Activated CD8-positive, alpha-beta T cell treated with anti-CD3 and anti-CD28 coated beads, Interleukin-2, amount 10 ng/mL, durations not matched to agents 7 days and 5 days (primary cell): ENCODE measurements around the gene TPH2. TPM values are rescaled to one million over a fixed set of nuclear protein-coding genes. Genes with fewer than 3 reads are reported as not detected.

Source experiments
- ATAC-seq: fragments of 150-1000 bp; cut with Tn5 transposase; one replicate; pipeline ENCODE4 v1.10.0; 2021; ENCODE audit warnings: moderate library complexity
- CTCF ChIA-PET: fragments of 350-600 bp; sonication (Branson Sonifier 250); formaldehyde crosslinking; loops from one replicate; lab custom pipeline; 2021; ENCODE audit warnings: antibody characterized with exemption; lab: Charles Lee
- POLR2A ChIA-PET: fragments of 350-600 bp; sonication (Branson Sonifier 250); formaldehyde crosslinking; loops from one replicate; lab custom pipeline; 2021; ENCODE audit warnings: antibody characterized with exemption; lab: Charles Lee
- DNase-seq: peaks from one replicate; pipeline ENCODE4 v3.0.0-alpha.2; 2020
- H3K27ac Mint-ChIP-seq: one replicate; pipeline ENCODE4 v1.8.0; 2021; ENCODE audit warnings: mild to moderate bottlenecking, mixed read lengths
- H3K27me3 Mint-ChIP-seq: one replicate; pipeline ENCODE4 v1.8.0; 2021; ENCODE audit warnings: low read depth, mixed read lengths
- H3K36me3 Mint-ChIP-seq: one replicate; pipeline ENCODE4 v1.8.0; 2021; ENCODE audit warnings: low read depth, mixed read lengths
- H3K4me1 Mint-ChIP-seq: one replicate; pipeline ENCODE4 v1.8.0; 2021; ENCODE audit warnings: low read depth, mixed read lengths
- H3K4me3 Mint-ChIP-seq: one replicate; pipeline ENCODE4 v1.8.0; 2021; ENCODE audit warnings: mild to moderate bottlenecking, mixed read lengths
- H3K9me3 Mint-ChIP-seq: one replicate; pipeline ENCODE4 v1.8.0; 2022; ENCODE audit warnings: mixed read lengths; ENCODE audit not compliant: insufficient read depth
- total RNA-seq, 2 experiments: library from RNA; stranded (reverse); gene quantifications; one replicate each; pipeline ENCODE4 v1.2.3, GENCODE V29; 2021

The TPH2 gene
- total RNA-seq, 2 experiments from 2014 or later = not detected

DNA sequence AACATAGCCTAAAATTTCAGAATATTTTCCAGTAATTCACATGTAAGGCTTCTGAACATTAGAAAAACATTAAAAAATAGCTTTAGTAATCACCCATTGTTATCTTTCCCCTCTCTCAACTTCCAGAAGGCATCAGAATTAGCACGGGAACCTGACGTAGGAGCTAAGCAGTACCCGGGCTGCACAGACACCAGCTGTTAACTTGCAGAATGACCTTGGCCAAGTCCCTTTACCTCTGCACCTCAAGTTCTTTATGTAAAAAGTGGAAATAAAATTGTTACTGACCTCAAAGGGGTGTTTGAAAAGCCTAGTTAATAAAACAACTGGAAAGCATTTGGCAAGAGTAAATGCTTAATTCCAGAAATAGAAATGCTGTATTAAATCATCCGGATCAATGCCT, 7.2 kb downstream of the TPH2 start:
- ATAC-seq (no peak), DNase-seq (no peak)
- no peaks in the 10 kb centered on the region for H3K4me1 Mint-ChIP-seq
- H3K9me3 Mint-ChIP-seq = no peaks in the 10 kb centered on the region
- H3K4me3 Mint-ChIP-seq = no peak overlapping the region
- H3K27ac Mint-ChIP-seq = no peak overlapping the region
- ChIA-PET CTCF (no interaction called here), POLR2A (no interaction called here)
- H3K27me3 Mint-ChIP-seq = peaks cover 31% of the 10 kb centered on the region
- H3K36me3 Mint-ChIP-seq = no peaks in the 10 kb centered on the region

DNA sequence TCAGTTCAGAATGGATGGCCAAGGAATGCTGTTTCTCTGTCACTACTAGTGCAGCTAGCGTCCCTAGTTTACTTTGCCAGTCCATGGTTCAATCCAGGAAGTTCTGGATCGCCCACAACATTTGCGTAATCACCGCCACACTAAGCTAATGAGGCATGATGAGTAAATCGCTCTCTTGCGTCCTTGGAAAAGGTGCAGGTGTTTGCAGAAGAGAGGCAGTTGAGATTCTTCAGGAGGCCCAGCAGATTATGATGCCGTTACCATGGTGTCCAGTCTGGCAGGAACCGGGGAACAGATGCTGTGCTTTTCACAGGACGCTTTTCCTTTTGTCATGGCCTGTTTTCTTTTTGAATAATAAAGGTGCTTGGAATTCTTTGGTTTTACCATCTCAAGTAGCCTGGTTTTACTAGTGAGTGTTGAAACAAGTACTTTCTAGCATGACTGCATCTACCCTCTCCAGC, 9.0 kb downstream of the TPH2 start:
- CTCF ChIA-PET = interaction anchor here (0.7 kb wide), 1 partner anchor 188 kb away, joined by 3 read pairs; no protein-coding TSS in a partner anchor

DNA sequence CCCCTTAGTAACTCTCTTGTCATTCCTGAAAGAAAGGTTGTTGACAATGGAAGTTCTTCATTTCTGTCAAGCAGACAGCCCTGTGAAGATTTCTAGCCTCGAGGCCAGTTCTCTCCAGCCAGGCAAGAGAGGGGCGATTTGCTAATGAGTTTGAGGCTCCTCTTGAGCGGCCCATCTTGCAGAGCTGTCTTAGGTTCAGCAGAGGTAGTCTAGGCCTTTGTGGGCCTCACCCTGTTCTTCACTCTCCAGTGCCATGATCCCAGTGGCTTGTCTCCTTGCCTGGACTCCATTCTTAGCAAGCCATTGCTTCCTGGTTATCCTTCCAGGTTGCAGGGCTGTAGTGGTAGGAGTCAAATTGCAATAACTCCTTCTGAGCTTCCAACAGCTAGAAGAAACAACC, 9.7 kb downstream of the TPH2 start:
- Mint-ChIP-seq H3K36me3 (no peaks in the 10 kb centered on the region), H3K27me3 (peaks cover 28% of the 10 kb centered on the region), H3K9me3 (no peaks in the 10 kb centered on the region), H3K4me3 (no peak overlapping the region), H3K27ac (no peak overlapping the region), H3K4me1 (no peaks in the 10 kb centered on the region)
- ATAC-seq (no peak), DNase-seq (no peak)
- ChIA-PET POLR2A (no interaction called here), CTCF (no interaction called here)

More for the DNA sequence above, 9.0 kb downstream of the TPH2 start:
- no peaks in the 10 kb centered on the region for H3K4me1 Mint-ChIP-seq
- H3K27ac Mint-ChIP-seq = no peak overlapping the region
- H3K4me3 Mint-ChIP-seq = no peak overlapping the region
- H3K27me3 Mint-ChIP-seq = peaks cover 31% of the 10 kb centered on the region
- POLR2A ChIA-PET = no interaction called here
- DNase-seq (no peak), ATAC-seq (no peak)
- H3K9me3 Mint-ChIP-seq = no peaks in the 10 kb centered on the region
- H3K36me3 Mint-ChIP-seq = no peaks in the 10 kb centered on the region

DNA sequence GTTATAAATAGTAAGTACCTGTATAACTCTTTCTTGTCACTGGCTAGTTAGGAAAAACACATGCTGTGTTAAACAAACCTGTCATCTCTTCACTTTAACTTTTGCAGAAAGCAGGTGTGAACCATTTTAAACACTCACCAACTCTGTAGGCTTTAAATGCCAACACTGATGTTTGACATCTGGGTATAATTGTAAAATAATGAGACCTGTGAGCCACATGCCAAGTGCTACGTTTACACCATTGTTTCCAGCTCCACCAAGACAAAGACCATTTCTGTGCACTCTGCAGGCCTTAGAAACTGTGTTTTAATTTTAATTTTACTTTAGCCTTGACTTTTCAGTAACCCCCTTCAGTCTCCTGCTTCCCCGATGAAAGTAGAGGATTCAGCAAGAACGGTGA, 11.0 kb downstream of the TPH2 start:
- no peak for ATAC-seq
- H3K27ac Mint-ChIP-seq = no peak overlapping the region
- no peak for DNase-seq
- POLR2A ChIA-PET = no interaction called here
- peaks cover 32% of the 10 kb centered on the region for H3K27me3 Mint-ChIP-seq
- CTCF ChIA-PET = no interaction called here
- H3K36me3 Mint-ChIP-seq = no peaks in the 10 kb centered on the region
- H3K4me3 Mint-ChIP-seq = no peak overlapping the region
- H3K9me3 Mint-ChIP-seq = no peaks in the 10 kb centered on the region
- H3K4me1 Mint-ChIP-seq = no peaks in the 10 kb centered on the region

DNA sequence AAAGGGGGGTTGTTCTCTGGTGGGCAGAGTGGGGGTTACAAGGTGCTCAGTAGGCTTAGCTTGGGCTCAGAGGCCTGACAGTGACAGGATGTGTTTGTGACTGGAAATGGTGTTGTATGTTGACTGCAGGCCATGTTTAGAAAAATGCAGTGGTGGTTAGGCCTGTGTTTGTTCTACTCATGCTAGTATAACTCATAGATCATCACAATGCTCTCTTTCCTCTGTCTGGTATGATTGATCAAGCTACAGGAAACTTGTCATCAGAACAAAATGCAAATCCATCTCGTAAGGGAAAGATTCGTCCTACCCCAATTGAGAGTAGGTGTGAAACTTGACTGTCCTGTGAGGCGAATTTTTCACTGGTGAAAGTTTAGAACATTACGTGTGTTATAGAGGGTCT, 11.8 kb downstream of the TPH2 start:
- POLR2A ChIA-PET = no interaction called here
- CTCF ChIA-PET = no interaction called here
- DNase-seq = no peak
- Mint-ChIP-seq H3K4me1 (no peaks in the 10 kb centered on the region), H3K27me3 (peaks cover 29% of the 10 kb centered on the region), H3K36me3 (no peaks in the 10 kb centered on the region), H3K9me3 (no peaks in the 10 kb centered on the region), H3K4me3 (no peak overlapping the region), H3K27ac (no peak overlapping the region)
- no peak for ATAC-seq

DNA sequence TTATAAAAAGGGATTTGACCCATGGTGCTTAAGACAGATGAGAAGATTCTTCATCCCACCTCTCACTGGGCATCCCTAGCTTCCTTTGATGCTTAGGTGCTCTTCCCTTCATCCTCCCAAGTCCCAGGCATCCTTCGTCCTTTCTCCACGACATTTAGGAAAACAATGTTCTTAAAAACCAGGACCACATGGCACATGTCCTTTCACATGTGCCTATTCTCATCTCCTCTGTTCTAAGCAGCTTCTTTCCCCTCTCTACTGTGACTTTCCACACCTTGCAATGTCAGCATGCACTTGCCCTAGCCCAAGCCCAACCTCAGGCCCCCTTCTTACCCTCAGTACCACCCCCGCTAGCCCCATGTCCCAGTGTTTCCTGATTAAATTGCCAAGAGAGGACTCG, 12.2 kb downstream of the TPH2 start:
- no peak overlapping the region for H3K27ac Mint-ChIP-seq
- CTCF ChIA-PET = no interaction called here
- ATAC-seq = no peak
- no peak for DNase-seq
- H3K4me3 Mint-ChIP-seq = no peak overlapping the region
- POLR2A ChIA-PET = no interaction called here
- H3K4me1 Mint-ChIP-seq = no peaks in the 10 kb centered on the region
- H3K36me3 Mint-ChIP-seq = no peaks in the 10 kb centered on the region
- H3K27me3 Mint-ChIP-seq = peaks cover 28% of the 10 kb centered on the region
- H3K9me3 Mint-ChIP-seq = no peaks in the 10 kb centered on the region

DNA sequence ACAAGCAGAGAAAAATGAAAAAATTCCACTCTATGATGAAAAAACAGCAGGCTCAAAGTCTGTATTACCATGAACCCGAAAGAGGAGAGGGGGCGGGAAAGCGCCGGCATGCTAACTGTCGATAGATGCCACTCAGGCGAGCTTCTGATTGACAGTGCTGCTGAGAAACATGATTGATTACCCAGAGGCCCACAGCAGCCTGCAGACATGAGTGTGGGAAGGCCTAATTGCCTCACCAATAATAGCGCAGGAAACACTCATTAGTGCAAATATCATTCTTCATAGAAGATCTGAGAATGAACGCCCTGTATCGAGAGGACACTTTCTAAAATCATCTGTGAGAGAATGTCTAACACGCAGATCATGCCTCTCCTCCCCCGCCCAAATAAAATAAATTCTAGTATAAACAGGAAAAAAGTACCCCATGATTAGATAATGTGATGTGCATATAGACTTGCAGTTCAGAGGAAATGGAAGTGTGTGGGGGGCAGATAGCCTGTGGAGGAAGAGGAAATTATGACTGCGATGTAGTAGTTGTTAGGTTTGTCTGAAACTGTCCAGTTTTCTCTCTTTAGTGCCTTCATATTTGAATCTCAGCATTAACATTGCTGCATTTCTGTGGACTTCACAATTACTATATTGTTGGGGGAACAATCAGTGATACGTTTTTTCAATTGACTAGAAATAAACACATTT, 15.6 kb downstream of the TPH2 start:
- H3K27me3 Mint-ChIP-seq = peaks cover 14% of the 10 kb centered on the region
- H3K9me3 Mint-ChIP-seq = no peaks in the 10 kb centered on the region
- no peak for DNase-seq
- H3K4me3 Mint-ChIP-seq = no peak overlapping the region
- H3K36me3 Mint-ChIP-seq = no peaks in the 10 kb centered on the region
- no peak for ATAC-seq
- CTCF ChIA-PET = no interaction called here
- POLR2A ChIA-PET = no interaction called here
- H3K27ac Mint-ChIP-seq = no peak overlapping the region
- H3K4me1 Mint-ChIP-seq = no peaks in the 10 kb centered on the region

DNA sequence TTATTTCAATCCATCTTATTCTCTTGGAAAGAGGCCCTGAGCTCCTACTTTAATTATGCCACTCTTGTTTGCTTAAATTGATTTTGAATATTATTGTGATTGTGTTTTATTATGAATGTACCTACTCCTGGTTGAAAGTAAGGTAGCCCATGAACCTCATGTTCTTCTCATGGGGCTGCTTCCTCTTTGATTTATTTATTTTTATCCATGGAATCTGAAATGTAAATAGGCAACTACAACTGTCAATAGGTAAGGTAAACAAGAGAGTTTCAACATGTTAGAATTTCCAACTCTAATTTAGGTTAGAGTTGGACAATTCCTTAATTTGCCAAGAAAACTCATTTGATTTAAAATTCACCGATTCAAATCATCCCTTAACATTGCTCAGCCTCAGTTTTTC, 16.2 kb downstream of the TPH2 start:
- ATAC-seq = no peak
- Mint-ChIP-seq H3K27me3 (peaks cover 12% of the 10 kb centered on the region), H3K9me3 (no peaks in the 10 kb centered on the region), H3K27ac (no peak overlapping the region), H3K4me3 (no peak overlapping the region), H3K36me3 (no peaks in the 10 kb centered on the region), H3K4me1 (no peaks in the 10 kb centered on the region)
- DNase-seq = no peak
- CTCF ChIA-PET = no interaction called here
- POLR2A ChIA-PET = no interaction called here

DNA sequence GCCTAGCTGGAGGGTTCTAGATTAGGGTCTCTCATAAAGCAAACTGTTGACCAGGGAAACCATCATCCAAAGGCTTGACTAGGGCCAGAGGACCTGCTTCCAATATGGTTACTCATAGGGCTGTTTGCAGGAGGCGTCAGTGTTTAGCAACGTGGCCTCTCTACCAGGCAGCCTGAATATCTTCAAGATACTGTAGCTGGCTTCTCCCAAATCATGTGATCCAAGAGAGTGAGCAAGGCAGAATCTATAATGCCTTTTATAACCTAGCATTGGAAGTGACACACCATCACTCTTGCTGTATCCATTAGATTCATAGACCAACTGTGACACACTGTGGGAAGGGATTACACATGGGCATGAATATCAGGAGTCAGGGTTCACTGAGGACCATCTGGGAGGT, 17.3 kb downstream of the TPH2 start:
- Mint-ChIP-seq H3K36me3 (no peaks in the 10 kb centered on the region), H3K27me3 (peaks cover 9% of the 10 kb centered on the region), H3K27ac (no peak overlapping the region), H3K4me3 (no peak overlapping the region), H3K9me3 (no peaks in the 10 kb centered on the region), H3K4me1 (no peaks in the 10 kb centered on the region)
- POLR2A ChIA-PET = no interaction called here
- CTCF ChIA-PET = no interaction called here
- ATAC-seq (no peak), DNase-seq (no peak)

DNA sequence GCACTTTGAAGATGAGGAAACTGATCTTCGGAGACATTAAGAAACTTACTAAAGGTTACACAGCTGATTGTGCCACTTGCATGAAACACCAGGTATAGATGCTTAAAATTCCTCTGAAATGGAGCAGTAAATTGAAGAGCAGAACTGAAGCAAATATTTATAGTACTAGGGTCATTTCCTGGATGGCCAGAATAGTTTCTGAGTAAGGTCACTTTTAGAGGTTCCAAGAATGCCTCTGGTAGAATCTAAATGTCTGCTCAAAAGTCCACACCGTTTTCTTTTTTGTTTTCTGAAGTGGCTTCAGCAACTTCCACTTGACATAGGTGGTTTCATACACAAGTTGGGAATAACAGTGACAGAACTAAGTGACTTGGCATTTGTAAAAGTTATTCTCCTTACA, 19.4 kb downstream of the TPH2 start:
- Mint-ChIP-seq H3K4me3 (no peak overlapping the region), H3K4me1 (no peaks in the 10 kb centered on the region), H3K27me3 (peaks cover 9% of the 10 kb centered on the region), H3K36me3 (no peaks in the 10 kb centered on the region), H3K27ac (no peak overlapping the region), H3K9me3 (no peaks in the 10 kb centered on the region)
- DNase-seq = no peak
- POLR2A ChIA-PET = no interaction called here
- no peak for ATAC-seq
- CTCF ChIA-PET = interaction anchor here (1.1 kb wide), 1 partner anchor 178 kb away, joined by 4 read pairs; no protein-coding TSS in a partner anchor

DNA sequence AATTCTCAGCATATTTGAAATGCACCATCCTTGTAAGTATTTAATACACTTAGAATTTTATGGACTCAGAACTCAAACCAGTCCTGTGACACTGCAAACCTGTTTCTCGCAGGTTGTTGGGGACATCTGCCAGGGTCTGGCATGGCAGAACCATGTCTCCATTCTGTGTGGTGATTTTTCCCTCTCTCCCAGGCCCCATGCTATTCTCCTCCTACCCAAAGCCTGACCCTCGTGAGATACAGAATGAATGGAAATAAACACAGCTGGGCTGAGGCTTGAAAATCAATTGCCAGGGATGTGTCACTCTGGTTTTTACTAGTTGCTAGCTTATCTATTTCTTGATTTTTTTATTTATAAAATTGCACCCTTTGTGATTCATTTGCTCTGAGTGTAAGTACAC, 19.8 kb downstream of the TPH2 start:
- ChIA-PET POLR2A (no interaction called here), CTCF (interaction anchor here (1.1 kb wide), 1 partner anchor 178 kb away, joined by 4 read pairs; no protein-coding TSS in a partner anchor)
- peaks cover 9% of the 10 kb centered on the region for H3K27me3 Mint-ChIP-seq
- H3K9me3 Mint-ChIP-seq = no peaks in the 10 kb centered on the region
- H3K27ac Mint-ChIP-seq = no peak overlapping the region
- H3K4me1 Mint-ChIP-seq = no peaks in the 10 kb centered on the region
- H3K36me3 Mint-ChIP-seq = no peaks in the 10 kb centered on the region
- no peak overlapping the region for H3K4me3 Mint-ChIP-seq
- DNase-seq (no peak), ATAC-seq (no peak)

DNA sequence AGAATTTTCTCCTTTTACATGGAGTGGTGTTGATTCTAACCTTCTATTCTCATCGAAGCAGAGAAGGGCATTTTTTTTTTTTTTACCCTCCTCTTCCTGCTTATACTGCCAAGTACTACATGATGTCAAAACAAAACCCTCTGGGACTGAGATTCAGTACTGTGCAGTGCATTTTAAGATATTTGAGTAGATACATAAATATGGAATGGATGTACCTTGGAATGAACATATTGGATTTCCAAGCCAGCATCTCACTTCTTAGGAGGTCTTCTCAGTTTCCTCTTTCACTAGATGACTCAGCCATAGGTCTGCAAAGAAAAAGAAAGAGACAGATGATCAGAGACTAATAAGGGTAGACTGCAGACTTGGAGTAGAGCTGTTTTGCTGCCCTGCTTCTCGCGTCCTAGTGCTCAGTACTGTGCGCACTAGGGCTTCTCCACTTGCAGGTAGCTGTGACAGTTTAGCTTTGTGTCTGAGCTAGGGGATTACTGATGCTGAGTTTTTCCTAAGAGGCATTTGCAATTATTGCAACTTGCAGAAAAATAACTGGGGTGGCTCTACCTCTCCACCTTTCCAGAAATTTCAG, 20.4 kb downstream of the TPH2 start:
- Mint-ChIP-seq H3K4me1 (no peaks in the 10 kb centered on the region), H3K36me3 (no peaks in the 10 kb centered on the region), H3K9me3 (no peaks in the 10 kb centered on the region), H3K27ac (no peak overlapping the region), H3K27me3 (peaks cover 8% of the 10 kb centered on the region), H3K4me3 (no peak overlapping the region)
- DNase-seq (no peak), ATAC-seq (no peak)
- POLR2A ChIA-PET = no interaction called here
- CTCF ChIA-PET = interaction anchor here (1.1 kb wide), 1 partner anchor 179 kb away, joined by 4 read pairs; no protein-coding TSS in a partner anchor
